Measurements from ENCODE around the gene GATD1.
"Not testable (repeated sequence)": the region's sequence is repeated elsewhere in the genome, so short reads cannot be mapped to it uniquely, and the experiment has no call there.

Gene GATD1

DNA sequence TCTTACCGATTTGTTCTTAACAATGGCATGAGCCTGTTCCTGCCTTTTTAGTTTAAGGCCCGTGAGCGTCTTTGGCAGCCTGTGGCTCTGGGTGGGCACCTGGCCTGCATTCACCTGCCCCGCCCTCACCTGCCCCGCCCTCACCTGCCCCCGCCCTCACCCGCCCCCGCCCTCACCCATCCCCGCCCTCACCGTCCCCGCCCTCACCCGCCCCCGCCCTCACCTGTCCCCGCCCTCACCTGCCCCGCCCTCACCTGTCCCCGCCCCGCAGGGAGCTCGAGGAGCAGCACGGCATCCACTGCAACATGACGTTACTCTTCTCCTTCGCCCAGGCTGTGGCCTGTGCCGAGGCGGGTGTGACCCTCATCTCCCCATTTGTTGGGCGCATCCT is 14.2 kb downstream of the GATD1 start:
- no peak for DNase-seq

DNA sequence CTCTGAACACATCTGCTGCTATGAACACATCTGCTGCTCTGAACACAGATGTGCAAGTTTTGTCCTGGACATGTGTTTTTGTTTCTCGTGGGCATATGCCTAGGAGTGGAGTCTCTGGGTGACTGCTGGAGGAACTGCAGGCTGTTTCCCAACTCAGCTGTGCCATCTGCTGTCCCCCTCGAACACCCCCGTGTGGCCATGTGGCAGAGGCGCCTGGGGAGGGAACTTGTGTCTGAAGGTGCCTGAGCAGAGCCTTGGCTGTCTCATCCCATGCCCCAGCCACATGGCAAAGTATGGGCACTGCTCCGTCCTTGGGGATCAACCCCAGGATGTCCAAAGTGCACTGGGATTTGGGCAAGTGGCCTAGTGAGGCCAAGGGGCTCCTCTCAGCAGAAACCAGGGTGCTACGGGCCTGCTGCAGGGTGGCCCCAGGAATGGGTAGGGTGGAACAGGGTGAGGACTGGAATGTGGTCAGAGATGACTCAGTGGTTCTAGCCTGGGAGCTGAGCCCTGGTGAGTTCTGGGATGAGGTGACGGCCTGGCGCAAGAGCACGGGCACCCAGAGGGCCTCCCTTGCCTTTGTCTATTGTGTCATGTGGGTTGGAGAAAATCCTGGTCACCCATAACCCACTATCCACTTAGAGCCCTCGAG is 14.7 kb downstream of the GATD1 start:
- DNase-seq: peak; percentile 81

DNA sequence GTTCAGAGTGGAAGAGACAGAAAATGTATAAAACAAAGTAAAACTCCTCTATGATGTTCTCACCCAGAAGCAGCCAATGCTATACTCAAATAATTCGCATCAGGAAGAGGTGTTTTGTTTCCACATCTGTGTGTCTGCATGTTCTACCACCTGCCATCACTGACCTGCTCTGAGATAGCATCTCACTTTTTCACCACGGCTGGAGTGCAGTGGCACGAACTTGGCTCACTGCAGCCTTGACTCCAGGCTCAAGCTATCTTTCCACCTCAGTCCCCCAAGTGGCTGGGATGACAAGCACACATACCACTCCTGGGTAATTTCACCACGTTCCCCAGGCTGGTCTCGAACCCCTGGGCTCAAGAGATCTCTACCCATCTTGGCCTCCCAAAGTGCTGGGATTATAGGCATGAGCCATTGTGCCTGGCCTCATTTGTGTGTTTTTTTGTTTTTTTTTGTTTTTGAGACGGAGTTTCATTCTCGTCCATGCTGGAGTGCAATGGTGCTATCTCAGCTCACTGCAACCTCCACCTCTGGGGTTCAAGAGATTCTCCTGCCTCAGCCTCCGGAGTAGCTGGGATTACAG is 15.7 kb downstream of the GATD1 start:
- DNase-seq: no peak

DNA sequence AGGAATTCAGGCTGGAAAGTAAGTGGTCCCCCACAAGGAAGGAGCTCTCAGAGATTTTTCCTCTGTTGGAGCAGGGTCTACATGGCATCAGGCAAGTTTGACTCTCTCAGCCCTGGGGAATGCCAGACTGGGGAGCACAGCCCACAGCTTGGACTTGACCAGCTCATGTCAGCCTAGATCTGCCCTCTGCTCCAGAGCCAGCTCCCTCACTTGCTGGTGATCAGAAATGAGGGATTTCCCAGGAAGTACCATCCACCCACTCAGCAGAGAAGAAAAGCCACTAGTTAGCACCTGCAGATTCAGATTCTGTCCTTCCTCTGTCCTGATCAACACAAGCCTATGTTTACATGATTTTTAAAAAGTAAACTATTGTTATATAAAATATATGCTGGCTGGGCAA is 17.1 kb downstream of the GATD1 start:
- DNase-seq: no peak

DNA sequence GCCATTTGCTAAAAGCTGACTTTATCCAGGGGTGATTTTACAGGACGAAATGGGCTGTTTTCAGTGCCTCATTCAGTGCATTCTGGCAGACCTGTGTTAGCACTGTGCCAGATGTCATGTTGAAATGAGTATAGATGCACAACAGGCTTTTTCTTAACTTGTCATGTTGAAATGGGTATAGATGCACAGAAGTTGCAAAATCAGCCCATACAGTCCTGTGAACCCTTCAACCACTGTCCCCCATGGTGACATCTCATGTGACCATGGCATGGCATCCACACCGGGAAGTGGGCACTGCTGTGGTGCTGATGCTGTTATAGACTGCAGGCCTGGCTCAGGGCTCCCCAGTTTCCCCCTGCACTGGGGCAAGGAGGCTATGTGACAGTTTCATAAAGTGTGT is 27.6 kb downstream of the GATD1 start:
- peak; percentile 80 for DNase-seq

DNA sequence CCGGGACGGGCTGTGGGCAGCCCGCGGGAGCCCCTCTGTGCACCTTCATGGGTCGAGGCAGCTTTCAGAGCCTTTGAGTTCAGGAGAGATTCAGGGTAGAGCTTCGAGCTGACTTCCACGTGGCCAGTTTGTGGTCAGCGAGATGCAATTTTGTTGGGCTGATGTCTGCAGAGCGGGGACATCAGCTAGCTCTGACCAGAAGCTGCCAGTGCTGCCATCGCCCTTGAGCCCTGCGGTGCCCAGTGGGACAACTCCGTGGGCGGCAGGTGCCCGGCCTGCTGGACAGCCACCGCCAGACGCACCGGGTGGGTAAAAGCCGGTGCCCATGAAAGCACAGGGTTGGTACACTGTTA is 29.3 kb downstream of the GATD1 start:
- DNase-seq: peak; percentile 55

DNA sequence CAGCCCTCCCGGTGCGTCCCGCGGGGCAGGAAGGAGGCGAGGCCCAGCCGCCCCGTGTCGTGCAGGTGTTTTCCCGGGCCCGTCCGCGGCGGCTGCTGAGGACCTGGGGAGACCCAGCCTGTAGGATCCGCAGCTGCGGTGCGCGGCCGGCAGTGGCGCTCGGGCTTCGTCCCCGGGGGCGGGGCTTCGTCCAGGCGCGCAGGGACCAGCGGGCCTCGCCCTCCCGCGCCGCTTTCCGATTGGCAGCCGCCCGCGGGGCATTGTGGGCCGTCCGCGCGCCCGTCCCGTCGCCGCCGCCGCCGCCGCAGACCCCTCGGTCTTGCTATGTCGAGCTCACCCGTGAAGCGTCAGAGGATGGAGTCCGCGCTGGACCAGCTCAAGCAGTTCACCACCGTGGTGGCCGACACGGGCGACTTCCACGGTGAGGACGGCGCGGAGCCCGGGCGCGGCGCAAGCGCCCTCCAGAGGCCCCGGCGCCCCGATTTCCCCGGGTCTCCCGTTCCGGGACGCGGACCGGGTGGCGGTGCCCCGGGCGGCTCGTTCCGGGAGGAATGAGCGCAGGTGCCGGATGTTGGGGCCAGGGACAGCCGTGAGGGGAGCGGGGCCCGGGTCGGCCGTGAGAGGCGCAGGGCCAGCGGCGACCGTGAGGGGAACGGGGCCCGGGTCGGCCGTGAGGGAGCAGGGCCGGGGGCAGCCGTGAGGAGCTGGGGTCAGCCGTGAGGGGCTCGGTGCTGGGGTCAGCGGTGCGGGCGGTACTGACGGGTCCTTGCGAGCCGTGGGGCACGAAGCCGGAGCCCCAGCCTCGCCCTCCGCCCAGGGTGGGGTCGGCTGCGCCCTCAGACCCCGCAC is 29.9 kb downstream of the GATD1 start, which contains the start of gene TALDO1:
TSS of gene TALDO1 (plus strand) at position 307 of the 849 bp plus-strand sequence. CDS start at position 325, 18 bp downstream.
- peak; percentile 95 for DNase-seq

DNA sequence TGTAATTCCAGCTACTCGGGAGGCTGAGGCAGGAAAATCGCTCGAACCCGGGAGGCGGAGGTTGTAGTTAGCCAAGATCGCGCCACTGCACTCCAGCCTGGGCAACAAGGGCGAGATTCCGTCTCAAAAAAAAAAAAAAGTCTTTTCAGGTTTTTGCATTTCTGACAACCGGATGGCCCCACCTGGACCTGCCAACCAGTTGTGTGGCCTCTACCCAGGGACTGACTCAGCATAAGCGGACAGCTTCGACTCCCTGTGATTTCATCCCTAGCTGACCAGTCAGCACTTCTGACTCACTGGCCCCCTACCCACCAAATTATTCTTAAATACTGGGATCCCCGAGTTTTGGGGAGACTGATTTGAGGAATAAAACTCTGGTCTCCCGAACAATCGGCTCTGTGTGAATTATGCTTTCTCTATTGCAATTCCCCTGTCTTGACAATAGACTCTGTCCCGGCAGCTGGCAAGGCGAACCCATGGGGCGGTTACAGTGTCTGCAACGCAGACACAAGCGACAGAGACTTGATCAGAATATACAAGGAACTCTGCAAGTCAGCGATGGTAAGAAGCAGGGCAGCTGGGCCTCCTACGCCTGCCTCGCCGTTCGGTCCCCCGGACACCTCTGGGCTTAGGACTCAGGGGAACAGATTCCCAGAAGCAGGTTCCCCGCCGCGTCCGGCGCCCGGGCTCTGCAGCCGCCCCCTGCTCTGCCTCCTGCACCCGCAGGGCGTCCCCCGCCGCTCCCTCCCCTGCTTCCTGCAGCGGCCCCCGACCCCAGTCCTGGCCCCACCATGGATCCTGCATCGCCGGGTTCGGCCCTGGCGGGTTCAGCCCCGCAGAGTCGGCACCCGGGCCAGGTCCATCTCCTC is 30.8 kb downstream of the GATD1 start:
- peak; percentile 60 for DNase-seq

DNA sequence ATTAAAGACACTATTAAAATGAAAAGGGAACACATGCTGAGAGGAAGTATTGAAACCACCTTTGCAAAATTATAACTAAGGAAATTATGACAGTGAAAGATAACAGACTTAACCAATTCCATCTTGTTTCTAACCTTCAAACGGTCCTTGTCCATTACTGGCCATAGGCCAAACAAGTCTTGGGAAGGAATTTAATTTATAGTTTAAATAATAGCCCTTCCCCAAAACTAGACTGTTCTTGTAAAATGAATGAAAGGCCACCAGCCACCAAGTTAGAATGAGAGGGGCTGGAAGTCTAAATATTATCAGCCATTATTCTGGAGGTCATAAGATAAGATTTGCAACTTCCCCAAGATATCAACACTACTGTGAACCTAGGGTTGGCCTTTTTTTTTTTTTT is 31.9 kb downstream of the GATD1 start:
- DNase-seq: peak; percentile 56

DNA sequence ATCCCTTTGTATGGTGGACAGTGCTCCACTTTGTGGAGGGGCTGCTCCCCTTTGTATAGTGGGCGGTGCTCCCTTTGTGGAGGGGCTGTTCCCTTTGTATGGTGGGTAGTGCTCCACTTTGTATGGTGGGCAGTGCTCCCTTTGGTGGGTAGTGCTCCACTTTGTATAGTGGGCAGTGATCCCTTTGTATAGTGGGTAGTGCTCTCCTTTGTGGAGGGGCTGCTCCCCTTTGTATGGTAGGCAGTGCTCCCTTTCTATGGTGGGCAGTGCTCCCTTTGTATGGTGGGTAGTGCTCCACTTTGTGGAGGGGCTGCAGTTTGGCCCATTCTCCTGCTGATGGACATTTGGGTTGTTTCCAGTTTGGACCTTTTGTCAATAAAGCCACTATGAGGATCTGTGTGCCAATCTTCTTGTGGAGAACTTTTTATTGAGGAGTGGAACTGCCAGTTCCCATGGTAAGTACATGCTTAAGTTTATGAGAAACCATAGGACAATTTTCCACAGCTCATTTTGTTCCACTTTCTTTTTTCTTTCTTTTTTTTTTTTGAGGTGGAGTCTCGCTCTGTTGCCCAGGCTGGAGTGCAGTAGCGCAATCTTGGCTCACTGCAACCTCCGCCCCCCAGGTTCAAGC is 34.6 kb downstream of the GATD1 start:
- DNase-seq: no peak

DNA sequence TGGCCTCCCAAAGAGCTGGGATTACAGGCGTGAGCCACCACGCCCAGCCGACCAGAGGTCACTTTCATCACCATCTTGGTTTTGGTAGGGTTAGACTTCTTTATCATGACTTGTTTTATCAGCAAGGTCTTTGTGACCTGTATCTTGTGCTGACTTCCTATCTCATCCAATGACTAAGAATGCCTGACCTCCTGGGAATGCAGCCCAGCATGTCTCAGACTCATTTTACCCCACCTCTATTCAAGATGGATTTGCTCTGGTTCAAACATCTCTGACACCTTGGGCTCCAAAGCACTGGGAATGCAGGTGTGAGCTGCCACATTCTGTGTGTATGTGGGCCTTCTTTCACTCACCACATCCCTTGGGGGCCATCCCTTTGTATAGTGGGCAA is 35.1 kb downstream of the GATD1 start:
- DNase-seq: no peak

DNA sequence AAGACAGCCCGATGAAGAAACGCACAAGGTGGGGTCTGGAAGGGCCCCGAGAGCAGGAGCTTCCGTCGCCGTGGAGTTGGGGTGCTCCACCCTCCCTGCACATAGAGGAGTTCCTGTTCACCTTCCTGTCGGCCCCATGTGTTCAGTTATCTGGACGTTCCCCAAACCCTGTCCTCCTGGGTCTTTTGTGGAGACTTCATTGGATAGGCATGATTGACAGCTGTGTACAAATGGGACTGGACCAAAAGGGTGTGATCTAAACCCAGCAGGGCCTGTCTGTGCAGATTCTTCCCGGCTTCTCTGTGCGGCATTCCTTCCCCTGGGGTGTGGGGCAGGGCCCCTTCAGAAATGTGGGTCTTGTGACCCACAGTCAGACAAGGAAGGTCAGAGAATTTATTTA is 39.4 kb downstream of the GATD1 start:
- peak; percentile 54 for DNase-seq

DNA sequence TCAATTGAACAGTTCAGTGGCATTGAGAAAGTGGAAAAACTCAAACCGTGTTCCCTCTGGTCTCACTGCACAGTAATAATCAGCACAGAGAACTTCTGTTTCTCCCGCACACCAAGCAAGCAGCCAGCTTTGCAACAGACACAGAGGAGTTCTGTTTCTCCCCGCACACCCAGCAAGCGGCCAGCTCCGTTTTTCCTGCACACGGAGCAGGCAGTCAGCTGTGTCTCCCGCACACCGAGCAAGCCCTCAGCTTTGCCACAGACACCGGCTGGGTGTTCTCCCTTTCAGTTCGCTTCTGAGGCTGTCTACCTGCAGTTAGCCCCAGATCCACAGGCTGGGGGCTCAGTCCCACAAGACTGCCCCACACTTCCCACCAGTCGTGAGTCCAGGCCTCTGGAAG is 39.9 kb downstream of the GATD1 start:
- DNase-seq: no peak

DNA sequence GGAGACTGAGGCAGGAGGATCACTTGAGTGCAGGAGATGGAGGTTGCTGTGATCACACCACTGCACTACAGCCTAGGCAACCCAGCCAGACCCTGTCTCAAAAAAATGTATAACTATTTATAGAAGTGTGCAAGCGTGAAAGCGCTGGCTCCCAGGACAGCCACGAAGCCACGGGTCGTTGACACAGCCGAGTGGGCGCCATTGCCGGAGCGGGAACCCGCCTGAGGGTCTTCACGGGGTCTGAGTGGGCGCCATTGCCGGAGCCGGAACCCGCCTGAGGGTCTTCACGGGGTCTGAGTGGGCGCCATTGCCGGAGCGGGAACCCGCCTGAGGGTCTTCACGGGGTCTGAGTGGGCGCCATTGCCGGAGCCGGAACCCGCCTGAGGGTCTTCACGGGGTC is 42.7 kb downstream of the GATD1 start:
- not testable (repeated sequence) for DNase-seq

DNA sequence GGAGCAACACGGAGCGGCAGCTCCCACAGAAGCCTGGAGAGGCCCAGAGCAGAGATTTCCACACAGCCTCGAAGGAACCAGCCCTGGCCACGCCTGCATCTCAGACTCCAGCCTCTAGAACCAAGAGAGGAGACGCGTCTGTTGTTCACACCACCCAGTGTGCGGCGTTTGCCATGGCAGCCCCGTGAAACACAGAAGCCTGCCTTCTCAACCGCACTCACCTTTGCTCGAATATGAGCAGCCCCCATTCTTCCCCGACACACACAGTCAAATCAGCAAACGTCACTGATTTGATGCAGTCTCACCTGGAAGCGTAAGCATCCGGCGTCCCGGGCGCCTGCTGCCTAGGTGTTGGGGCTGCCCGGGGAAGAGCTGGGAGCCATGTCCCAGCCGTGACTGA is 44.2 kb downstream of the GATD1 start:
- no peak for DNase-seq

DNA sequence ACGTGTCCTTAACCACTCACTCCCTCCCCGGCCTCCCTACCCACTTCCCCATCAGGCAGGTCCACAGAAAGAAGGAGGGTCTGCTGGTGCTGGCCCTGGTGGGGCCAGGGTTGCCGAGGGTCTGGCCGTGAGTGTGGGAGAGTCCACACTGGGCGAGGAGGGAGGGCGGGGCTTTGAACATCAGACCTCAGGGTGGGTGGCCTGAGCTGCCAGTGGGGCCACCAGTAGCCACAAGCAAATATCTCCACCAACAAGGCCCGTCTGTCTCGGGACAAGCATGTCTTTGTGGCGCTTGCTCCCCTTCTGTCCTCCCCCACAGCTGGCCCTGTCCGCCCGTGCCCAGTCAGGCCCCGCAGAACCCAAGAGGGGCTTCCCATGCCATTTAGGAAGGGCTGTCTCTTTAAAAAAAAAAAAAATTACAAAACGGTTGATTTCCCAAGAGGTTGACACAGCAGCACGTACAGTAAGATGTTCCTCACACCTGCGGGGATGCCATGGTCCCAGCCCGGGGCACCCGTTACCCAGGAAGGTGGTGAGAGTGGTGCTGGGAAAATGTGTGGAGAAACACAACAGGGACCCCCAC is 47.7 kb downstream of the GATD1 start:
- DNase-seq: no peak

DNA sequence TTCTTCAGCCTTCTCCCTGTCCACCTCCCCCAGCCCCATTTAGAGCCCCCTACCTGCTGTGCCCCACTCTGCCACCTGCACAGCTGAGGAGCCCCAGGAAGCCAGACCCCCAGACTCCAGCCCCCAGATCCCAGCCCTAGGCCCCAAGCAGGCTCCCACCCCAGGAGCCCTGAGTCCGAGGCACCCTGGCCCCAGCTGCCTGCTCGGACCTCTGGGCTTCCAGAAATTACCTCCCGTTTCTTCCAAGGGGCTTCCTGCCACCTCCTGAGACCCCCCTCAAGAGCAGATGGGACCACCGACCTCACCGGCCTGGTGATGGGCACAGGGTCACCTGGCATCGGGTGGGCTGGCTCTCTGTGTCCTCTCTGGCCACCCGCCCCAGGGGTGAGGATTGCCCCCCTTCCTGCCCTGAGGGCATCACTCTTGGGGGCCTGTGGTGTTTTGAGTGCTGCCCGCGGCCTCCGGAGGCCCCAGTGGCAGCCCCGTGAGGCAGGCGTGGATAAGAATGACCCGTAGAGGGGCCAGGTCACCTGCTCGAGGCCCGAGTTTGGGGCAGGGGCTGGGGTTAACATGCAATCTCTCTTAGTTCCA is 48.3 kb downstream of the GATD1 start:
- DNase-seq: no peak

DNA sequence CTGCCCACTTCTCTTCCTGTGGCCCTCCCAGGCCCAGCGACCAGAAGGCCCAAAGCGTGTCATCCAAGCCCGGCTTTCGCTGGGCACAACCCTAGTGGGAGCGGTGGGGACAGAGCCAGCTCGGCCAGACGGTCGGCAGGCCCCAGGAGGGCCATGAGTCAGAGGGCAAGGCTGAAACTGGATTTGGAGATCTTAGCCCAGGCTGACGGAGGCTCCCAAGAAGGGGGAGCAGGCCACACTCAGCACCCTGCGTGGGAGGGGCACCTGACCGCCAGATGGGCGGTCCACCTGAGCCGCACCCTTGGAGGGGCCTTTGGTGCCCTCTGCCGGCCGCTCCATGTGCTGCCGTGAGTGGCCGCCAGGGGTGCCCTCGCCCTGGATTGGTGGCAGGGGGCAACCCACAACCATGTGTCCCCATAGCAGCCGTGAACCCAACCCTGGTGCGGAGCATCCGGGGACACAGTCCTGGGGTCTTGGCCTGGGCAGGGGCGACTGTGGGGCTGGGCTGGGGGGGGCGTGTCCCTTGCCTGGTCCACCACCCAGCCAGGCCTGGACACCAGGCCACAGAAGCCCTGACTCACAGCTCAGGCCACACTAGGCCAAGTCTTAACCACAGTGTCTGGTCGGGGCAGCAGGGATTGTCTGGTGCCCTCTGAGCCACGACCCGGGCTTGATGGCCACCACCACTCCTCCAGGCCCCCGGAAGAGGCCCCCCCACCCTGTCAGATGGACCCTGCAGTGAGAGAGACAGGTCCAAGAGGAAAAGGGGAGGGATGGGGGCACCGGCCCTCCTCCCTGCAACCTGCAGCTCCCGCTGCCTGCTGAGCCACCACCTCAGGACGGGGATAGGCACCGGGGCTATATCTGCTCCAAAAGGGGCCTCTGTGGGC is 49.2 kb downstream of the GATD1 start:
- peak; percentile 86 for DNase-seq

DNA sequence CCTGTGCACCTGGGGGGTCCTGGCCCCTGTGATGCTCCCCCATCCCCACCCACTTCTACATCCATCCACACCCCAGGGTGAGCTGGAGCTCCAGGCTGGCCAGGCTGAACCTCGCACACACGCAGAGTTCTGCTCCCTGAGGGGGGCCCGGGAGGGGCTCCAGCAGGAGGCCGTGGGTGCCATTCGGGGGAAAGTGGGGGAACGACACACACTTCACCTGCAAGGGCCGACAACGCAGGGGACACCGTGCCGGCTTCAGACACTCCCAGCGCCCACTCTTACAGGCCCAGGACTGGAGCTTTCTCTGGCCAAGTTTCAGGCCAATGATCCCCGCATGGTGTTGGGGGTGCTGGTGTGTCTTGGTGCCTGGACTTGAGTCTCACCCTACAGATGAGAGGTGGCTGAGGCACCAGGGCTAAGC is 50.0 kb downstream of the GATD1 start:
- DNase-seq: no peak
